Ovary (tissue), 3 donors: ENCODE measurements around the gene TEX36.

Experiments
- CTCF ChIP-seq, 3 donors: fragments of 450-650 bp in 2 of 3; fragments of 200-600 bp in 1 of 3; IDR thresholded peaks; one replicate each; pipeline versions ENCODE4 v1.5.1 to v1.8.0; 2016 to 2022; ENCODE audit warnings: antibody characterized with exemption in 3 of 3, mild to moderate bottlenecking in 1 of 3
- POLR2A ChIP-seq: fragments of 450-650 bp; IDR thresholded peaks from one replicate; pipeline ENCODE4 v1.6.1; 2017; ENCODE audit warnings: antibody characterized with exemption, mild to moderate bottlenecking, moderate library complexity
- donor health status: DM: no; HTN: no; CAD: no.

- no peak for TF ChIP-seq CTCF (IDR thresholded peaks at IDR 0.05)
- TF ChIP-seq POLR2A = no peak
Measured at GRCh38 chr10:125609859-125610258, 73.1 kb downstream of the TEX36 start.
